B cell (primary cell): Measurements from ENCODE around the gene STXBP5L. TPM values are rescaled to one million over a fixed set of nuclear protein-coding genes. Genes with fewer than 3 reads are reported as not detected.

Source experiments
- ATAC-seq: fragments of 200-7000 bp; cut with Tn5 transposase; one replicate; pipeline ENCODE4 v1.10.0; 2021; ENCODE audit warnings: low read depth, mild to moderate bottlenecking, moderate number of reproducible peaks, moderate library complexity
- CTCF ChIA-PET: fragments of 350-600 bp; sonication (Branson Sonifier 250); formaldehyde crosslinking; loops from one replicate; lab custom pipeline; 2021; ENCODE audit warnings: antibody characterized with exemption, inconsistent platforms; lab: Charles Lee
- POLR2A ChIA-PET: fragments of 350-600 bp; sonication (Branson Sonifier 250); formaldehyde crosslinking; loops from one replicate; lab custom pipeline; 2021; ENCODE audit warnings: antibody characterized with exemption; lab: Charles Lee
- DNase-seq: peaks from one replicate; pipeline ENCODE4 v3.0.0; 2013
- H2AFZ ChIP-seq: 2 replicates; pipeline ENCODE4 v1.6.1; 2012; ENCODE audit warnings: mild to moderate bottlenecking, low read depth, low read length; ENCODE audit not compliant: insufficient read depth, poor library complexity, severe bottlenecking
- H3K27ac ChIP-seq, 2 donors: 1 replicate in 1 of 2; 2 replicates in 1 of 2; pipeline ENCODE4 v1.5.1; 2012 to 2013; ENCODE audit warnings: low read length in 2 of 2, mild to moderate bottlenecking in 2 of 2, moderate library complexity in 1 of 2
- H3K27me3 ChIP-seq, 4 experiments: fragments of 200-600 bp in 1 of 4; sonication (generic) in 1 of 4; replicated peaks in 1 of 4; 1 replicate in 2 of 4; 2 replicates in 2 of 4; pipeline versions ENCODE4 v1.6.1 to v1.7.0; 2013 to 2016; ENCODE audit warnings: low read length in 3 of 4, mild to moderate bottlenecking in 2 of 4, mixed read lengths in 1 of 4, moderate library complexity in 1 of 4; ENCODE audit not compliant: insufficient read depth in 4 of 4, control insufficient read depth in 3 of 4; ENCODE audit errors: control extremely low read depth in 1 of 4
- H3K36me3 ChIP-seq, 2 experiments: replicated peaks in 1 of 2; 1 replicate in 1 of 2; 2 replicates in 1 of 2; pipeline versions ENCODE4 v1.6.1 to v1.7.1; 2013; ENCODE audit warnings: low read length in 1 of 2; ENCODE audit not compliant: insufficient read depth in 2 of 2, control insufficient read depth in 1 of 2; ENCODE audit errors: control extremely low read depth in 1 of 2, extremely low read depth in 1 of 2
- H3K4me1 ChIP-seq, 2 donors: fragments of 200-600 bp in 1 of 2; sonication (generic) in 1 of 2; 1 replicate in 1 of 2; 2 replicates in 1 of 2; pipeline versions ENCODE4 v1.5.1 to v1.6.1; 2013 to 2017; ENCODE audit warnings: low read length in 2 of 2; ENCODE audit not compliant: control insufficient read depth in 2 of 2, insufficient read depth in 2 of 2
- H3K4me2 ChIP-seq: replicated peaks from 2 replicates; pipeline ENCODE3; 2012; ENCODE audit warnings: mild to moderate bottlenecking, low read depth, low read length; ENCODE audit not compliant: poor library complexity, severe bottlenecking
- H3K4me3 ChIP-seq, 5 experiments: fragments of 200-600 bp in 1 of 5; sonication (generic) in 1 of 5; 1 replicate in 3 of 5; 2 replicates in 2 of 5; pipeline versions ENCODE4 v1.5.1 to v1.7.0; 2011 to 2016; ENCODE audit warnings: low read length in 4 of 5, mild to moderate bottlenecking in 4 of 5, low read depth in 2 of 5, control low read depth in 1 of 5, moderate library complexity in 1 of 5; ENCODE audit not compliant: insufficient read depth in 1 of 5; ENCODE audit errors: control extremely low read depth in 1 of 5, extremely low read depth in 1 of 5
- H3K79me2 ChIP-seq: fragments of 200-600 bp; sonication (generic); one replicate; pipeline ENCODE4 v1.6.0; 2016; ENCODE audit warnings: low read length; ENCODE audit not compliant: control insufficient read depth, insufficient read depth
- H3K9ac ChIP-seq: fragments of 200-600 bp; sonication (generic); 2 replicates; pipeline ENCODE4 v1.6.1; 2017; ENCODE audit warnings: mild to moderate bottlenecking, low read length, moderate library complexity
- H3K9me3 ChIP-seq, 3 donors: one replicate each; pipeline versions ENCODE4 v1.6.1 to v1.7.1; 2013; ENCODE audit warnings: low read length in 2 of 3; ENCODE audit not compliant: control insufficient read depth in 2 of 3, insufficient read depth in 1 of 3; ENCODE audit errors: control extremely low read depth in 1 of 3
- H4K20me1 ChIP-seq: 2 replicates; pipeline ENCODE4 v1.6.0; 2012; ENCODE audit warnings: mild to moderate bottlenecking, low read length; ENCODE audit not compliant: insufficient read depth, control insufficient read depth, poor library complexity, severe bottlenecking
- H3K27ac Mint-ChIP-seq: one replicate; pipeline ENCODE4 v1.8.0; 2021; ENCODE audit warnings: mixed read lengths
- H3K27me3 Mint-ChIP-seq: one replicate; pipeline ENCODE4 v1.8.0; 2021; ENCODE audit warnings: mixed read lengths
- H3K4me1 Mint-ChIP-seq: one replicate; pipeline ENCODE4 v1.8.0; 2021; ENCODE audit warnings: mixed read lengths
- H3K4me3 Mint-ChIP-seq: one replicate; pipeline ENCODE4 v1.8.0; 2021; ENCODE audit warnings: mixed read lengths
- H3K9me3 Mint-ChIP-seq: one replicate; pipeline ENCODE4 v1.8.0; 2022; ENCODE audit warnings: mixed read lengths; ENCODE audit not compliant: insufficient read depth
- EZH2 ChIP-seq: IDR thresholded peaks from 2 replicates; pipeline ENCODE4 v1.6.1; 2012; ENCODE audit warnings: borderline replicate concordance, low read depth, mild to moderate bottlenecking, moderate library complexity, low read length; ENCODE audit not compliant: insufficient read depth, poor library complexity, severe bottlenecking
- WGBS: methylation state at CpG from one replicate; pipeline ENCODE4 v1.1.5; 2013; ENCODE audit warnings: missing lambda C conversion rate; ENCODE audit not compliant: insufficient coverage; 5-methylcytosine and 5-hydroxymethylcytosine counted together
- intact Hi-C: fragments of 100-400 bp; cut with micrococcal nuclease; formaldehyde crosslinking; loops from one replicate; pipeline ENCODE4 v1.10.0; 2022
- polyA minus RNA-seq: library from RNA; depleted of rRNA, polyadenylated mRNA; stranded (reverse); fragments of >200 nt; gene quantifications from 2 replicates; pipeline ENCODE4 v1.2.3, GENCODE V29; 2012
- polyA plus RNA-seq: library from polyadenylated mRNA; depleted of rRNA; stranded (reverse); fragments of >200 nt; gene quantifications from 2 replicates; pipeline ENCODE4 v1.2.3, GENCODE V29; 2012
- total RNA-seq, 2 donors: library from RNA; stranded (reverse); fragments of 120-200 nt in 1 of 2; gene quantifications; 1 replicate in 1 of 2; 2 replicates in 1 of 2; pipeline versions ENCODE4 v1.2.3 to v1.2.4, GENCODE V29; 2013 to 2022
- TF ChIP-seq, protein P1 (sequence below): fragments of 200-600 bp; IDR thresholded peaks from one replicate; pipeline ENCODE4 v1.8.0; 2022; ENCODE audit warnings: antibody characterized with exemption, mild to moderate bottlenecking

Gene STXBP5L
- total RNA-seq = not detected in 2 replicates
- not detected for total RNA-seq (2013)
- not detected in 2 replicates for polyA plus RNA-seq
- 0.07 TPM in 1 of 2 replicates, not detected in the other for polyA minus RNA-seq

DNA sequence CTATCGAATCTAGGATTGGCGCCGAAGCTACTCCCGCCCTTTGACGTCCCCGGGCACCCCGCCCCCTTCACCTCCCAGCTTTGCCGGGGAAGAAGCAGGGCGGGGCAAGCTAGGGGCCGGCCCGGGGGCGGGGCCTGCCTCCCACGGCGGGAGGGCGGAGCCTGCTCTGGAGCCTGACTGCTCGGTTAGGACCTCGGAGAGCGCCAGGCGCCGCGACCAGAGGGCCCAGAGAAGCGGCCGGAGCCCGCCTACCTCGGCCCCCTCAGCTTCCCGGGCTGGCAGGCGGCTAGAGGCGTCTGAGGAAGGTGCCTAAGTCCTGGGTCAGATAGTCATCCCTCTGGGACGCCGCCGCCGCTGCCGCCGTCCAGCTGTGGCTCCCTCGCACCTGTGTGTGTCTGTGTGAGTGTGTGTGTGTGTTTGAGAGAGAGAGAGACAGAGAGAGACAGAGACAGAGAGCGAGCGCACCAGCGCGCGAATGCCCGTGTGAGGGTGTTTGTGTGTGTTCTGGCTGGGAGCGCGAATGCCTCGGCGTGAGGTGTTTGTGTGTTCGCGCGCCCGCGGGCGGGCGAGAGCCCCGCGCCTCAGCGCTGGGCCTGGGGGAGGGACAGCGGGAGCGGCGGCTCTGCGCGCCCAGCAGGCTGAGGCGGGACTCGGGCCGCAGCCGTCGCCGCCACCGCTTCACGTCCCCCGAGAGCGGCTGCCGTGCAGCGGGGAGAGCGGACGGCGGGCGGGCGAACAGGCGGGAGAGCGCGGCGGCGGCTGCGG is at the start of gene STXBP5L:
TSS of gene STXBP5L (plus strand) at position 176 of the 765 bp plus-strand sequence. CDS start 1,374 bp downstream, outside the sequence.
- H3K4me2 ChIP-seq = peak within 1 kb of the TSS; percentile 75
- WGBS = 2% methylated on average over 74 of the region's 83 CpGs
- peak within 1 kb of the TSS; percentile 51 for H3K9ac ChIP-seq
- H3K4me1 ChIP-seq = peaks cover 17 to 24% of the 10 kb centered on the region in 2 donors
- POLR2A ChIA-PET = no interaction called here
- peaks cover 62% of the 10 kb centered on the region for H3K27me3 Mint-ChIP-seq
- H3K9me3 Mint-ChIP-seq = no peaks in the 10 kb centered on the region
- H3K27me3 ChIP-seq = peaks cover 0 to 37% (median 24%) of the 10 kb centered on the region in 4 experiments
- H3K4me1 Mint-ChIP-seq = peaks cover 16% of the 10 kb centered on the region
- H4K20me1 ChIP-seq = no peaks in the 10 kb centered on the region
- H3K9me3 ChIP-seq = peaks cover 0 to 9% (median 1%) of the 10 kb centered on the region in 3 donors
- no peaks in the 10 kb centered on the region for H3K36me3 ChIP-seq
- H3K4me3 ChIP-seq = peak within 1 kb of the TSS in 4 of 5 experiments; percentile 27 to 51 (median 30)
- H3K4me3 Mint-ChIP-seq = peak within 1 kb of the TSS; percentile 83
- H3K79me2 ChIP-seq = no peaks in the 10 kb centered on the region
- CTCF ChIA-PET = no interaction called here
- TF ChIP-seq EZH2 = no peak
- TF ChIP-seq, protein P1, sequence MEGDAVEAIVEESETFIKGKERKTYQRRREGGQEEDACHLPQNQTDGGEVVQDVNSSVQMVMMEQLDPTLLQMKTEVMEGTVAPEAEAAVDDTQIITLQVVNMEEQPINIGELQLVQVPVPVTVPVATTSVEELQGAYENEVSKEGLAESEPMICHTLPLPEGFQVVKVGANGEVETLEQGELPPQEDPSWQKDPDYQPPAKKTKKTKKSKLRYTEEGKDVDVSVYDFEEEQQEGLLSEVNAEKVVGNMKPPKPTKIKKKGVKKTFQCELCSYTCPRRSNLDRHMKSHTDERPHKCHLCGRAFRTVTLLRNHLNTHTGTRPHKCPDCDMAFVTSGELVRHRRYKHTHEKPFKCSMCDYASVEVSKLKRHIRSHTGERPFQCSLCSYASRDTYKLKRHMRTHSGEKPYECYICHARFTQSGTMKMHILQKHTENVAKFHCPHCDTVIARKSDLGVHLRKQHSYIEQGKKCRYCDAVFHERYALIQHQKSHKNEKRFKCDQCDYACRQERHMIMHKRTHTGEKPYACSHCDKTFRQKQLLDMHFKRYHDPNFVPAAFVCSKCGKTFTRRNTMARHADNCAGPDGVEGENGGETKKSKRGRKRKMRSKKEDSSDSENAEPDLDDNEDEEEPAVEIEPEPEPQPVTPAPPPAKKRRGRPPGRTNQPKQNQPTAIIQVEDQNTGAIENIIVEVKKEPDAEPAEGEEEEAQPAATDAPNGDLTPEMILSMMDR = no peak
- DNase-seq (peak; percentile 38), ATAC-seq (peak; percentile 76)
- intact Hi-C loops = no loop called here
- H3K27ac ChIP-seq = no peak within 1 kb of the TSS
- H2AFZ ChIP-seq = peak within 1 kb of the TSS; percentile 62
- no peak within 1 kb of the TSS for H3K27ac Mint-ChIP-seq

DNA sequence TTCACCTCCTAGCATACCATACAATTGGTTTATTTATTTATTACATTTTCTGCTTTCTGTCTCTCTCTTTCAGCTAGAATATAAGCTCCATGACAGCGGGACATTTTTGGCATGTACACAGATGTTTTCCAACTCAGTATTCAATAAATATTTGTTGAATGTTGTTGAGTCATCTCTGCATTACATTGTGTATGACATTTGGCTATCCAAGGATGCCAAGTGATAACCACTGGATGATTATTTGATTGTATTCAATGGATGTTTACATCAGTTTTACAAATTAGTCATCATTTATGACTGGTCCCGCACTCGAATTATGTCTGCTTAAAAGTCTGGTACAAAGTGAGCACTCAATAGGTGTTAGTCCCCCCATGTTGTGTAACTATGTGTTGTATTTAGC is 49.5 kb upstream of the STXBP5L start:
- DNase-seq = no peak
- no peak overlapping the region for H3K27ac ChIP-seq
- H3K27me3 ChIP-seq = no peaks in the 10 kb centered on the region
- H3K4me3 ChIP-seq = no peak overlapping the region
- intact Hi-C loops = no loop called here
- Mint-ChIP-seq H3K27ac (no peak overlapping the region), H3K4me1 (no peaks in the 10 kb centered on the region), H3K9me3 (no peaks in the 10 kb centered on the region), H3K4me3 (no peak overlapping the region), H3K27me3 (peaks cover 13% of the 10 kb centered on the region)
- H4K20me1 ChIP-seq = no peaks in the 10 kb centered on the region
- no peaks in the 10 kb centered on the region for H3K4me1 ChIP-seq
- H3K36me3 ChIP-seq = no peaks in the 10 kb centered on the region
- ChIA-PET POLR2A (no interaction called here), CTCF (no interaction called here)
- H3K9me3 ChIP-seq = no peaks in the 10 kb centered on the region
- WGBS = 100% methylated on average over 2 of the region's 3 CpGs
- H3K4me2 ChIP-seq = no peak overlapping the region
- no peak overlapping the region for H2AFZ ChIP-seq
- no peaks in the 10 kb centered on the region for H3K79me2 ChIP-seq
- no peak for ATAC-seq
- no peak overlapping the region for H3K9ac ChIP-seq
- no peak for TF ChIP-seq EZH2
- TF ChIP-seq, protein P1 = no peak
